ENCODE results near the gene MFRP.

- TF ChIP-seq CTCF (IDR thresholded peaks at IDR 0.05) (no peak), POLR2A (IDR thresholded peaks at IDR 0.05) (no peak)
Observed at GRCh38 chr11:119342023-119342300, 4.5 kb downstream of the MFRP start.
